HG03039 (cell line): ENCODE data around the gene SERINC2.
"Not testable (repeated sequence)": the region's sequence is repeated elsewhere in the genome, so short reads cannot be mapped to it uniquely, and the experiment has no call there.

Experiments used
- ATAC-seq: cut with Tn5 transposase; IDR thresholded peaks from one replicate; pipeline ENCODE4 v1.9.1; 2021; ENCODE audit warnings: mild to moderate bottlenecking, moderate library complexity; ENCODE audit not compliant: unreplicated experiment

Gene SERINC2

DNA sequence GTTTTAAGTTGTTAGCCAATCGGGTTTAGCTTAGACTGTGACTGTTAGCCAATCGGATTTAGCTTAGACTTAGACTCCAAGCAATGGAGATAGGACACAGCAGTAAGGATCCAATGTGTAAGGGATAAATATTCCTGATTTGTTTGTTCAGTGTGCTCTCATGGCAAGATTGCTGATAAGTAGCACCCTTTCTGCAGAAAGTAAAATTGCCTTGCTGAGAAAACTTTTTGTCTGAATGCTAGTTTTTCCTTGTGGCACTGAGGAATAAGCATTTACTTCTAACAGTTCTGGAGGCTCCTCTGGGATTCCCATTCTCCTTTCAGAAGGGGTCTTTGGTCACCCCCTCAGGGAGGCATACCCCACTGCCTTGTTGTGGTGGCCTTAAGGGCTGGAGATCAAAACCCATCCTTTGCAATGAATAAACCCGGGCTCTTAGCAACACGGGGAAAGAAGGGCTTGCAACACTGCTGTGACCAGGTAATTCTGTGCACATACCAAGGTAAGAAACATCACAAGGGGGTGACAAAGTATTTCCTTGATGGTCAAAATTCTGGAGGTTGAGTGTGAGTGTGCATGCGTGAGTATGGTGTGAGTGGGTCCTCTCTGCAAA, 45.4 kb downstream of the SERINC2 start:
- no peak for ATAC-seq

DNA sequence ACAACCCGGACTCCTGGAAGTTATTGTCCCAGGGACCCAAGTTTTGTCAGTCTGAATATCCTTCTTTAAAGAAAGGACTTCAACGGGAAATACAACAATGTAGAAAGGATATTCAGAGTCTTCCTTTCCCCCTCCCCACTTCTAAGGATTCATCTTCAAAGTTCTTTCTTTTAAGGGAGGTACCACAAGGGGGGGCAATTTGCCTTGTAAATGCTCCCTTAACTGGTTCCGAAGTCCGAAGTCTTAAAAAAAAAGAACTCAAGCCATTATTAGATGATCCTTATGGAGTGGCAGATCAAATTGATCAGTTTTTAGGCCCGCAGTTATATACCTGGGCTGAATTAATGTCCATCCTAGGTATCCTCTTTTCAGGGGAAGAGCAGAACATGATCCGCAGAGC, 47.0 kb downstream of the SERINC2 start:
- no peak for ATAC-seq

DNA sequence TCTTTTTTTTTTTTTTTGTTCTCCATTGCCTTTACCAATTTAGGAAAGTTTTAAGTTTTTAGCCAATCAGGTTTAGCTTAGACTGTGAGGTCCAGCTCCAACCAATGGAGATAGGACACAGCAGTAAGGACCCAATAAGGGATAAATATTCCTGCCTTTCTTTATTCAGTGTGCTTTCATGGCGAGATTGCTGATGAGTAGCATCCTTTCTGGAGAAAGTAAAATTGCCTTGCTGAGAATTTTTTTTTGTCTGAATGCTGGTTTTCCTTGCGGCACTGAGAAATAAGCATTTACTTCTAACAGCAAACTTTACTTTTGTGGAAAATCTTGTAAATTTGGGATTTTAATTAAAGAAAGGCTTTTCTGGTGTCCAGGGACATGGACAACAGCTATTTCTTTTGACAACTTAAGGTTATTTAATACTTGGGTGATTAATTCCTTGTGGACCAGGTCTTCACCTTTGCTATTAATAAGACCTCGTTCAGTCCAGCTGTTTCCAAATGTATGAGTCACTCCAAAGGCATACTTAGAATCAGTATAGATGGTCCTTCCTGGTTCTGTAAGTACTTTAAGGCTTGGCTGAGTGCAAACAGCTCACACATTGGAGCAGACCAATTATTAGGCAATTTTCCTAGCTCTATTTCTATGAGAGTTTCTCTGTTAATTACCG, 54.1 kb downstream of the SERINC2 start:
- ATAC-seq, result no peak

DNA sequence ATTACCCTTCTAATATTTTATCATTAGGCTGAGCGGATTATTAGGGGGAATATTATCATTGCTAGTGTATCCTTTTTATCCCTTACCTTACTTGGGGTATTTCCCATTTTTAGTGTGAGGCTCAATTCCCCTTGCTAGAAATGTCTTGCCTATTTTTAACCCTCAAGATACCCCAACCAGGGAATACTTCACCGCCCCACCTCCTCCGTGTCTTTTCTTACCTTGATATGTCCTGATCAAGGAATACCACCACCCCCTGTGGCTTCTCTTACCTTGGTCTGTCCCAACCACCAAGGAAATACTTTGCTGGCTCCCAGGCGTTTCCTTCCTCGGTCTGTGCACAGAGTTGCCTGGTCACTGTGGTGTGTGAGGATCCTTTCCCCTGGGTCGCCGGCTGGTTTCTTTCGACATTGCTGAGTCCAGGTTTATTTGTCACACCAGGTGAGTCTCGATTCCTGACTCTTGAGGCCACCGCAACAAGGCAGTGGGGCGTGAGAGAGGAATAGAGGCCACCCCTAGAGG, 57.8 kb downstream of the SERINC2 start:
- no peak for ATAC-seq

- ATAC-seq, result not testable (repeated sequence)
Observed at GRCh38 chr1:31471452-31472313, 58.7 kb downstream of the SERINC2 start.

- not testable (repeated sequence) for ATAC-seq
Observed at GRCh38 chr1:31472314-31472651, 59.3 kb downstream of the SERINC2 start.

GRCh38 chr1:31472673-31473072, 59.7 kb downstream of the SERINC2 start:
- ATAC-seq, result not testable (repeated sequence)

GRCh38 chr1:31473508-31473907, 60.5 kb downstream of the SERINC2 start:
- not testable (repeated sequence) for ATAC-seq

DNA sequence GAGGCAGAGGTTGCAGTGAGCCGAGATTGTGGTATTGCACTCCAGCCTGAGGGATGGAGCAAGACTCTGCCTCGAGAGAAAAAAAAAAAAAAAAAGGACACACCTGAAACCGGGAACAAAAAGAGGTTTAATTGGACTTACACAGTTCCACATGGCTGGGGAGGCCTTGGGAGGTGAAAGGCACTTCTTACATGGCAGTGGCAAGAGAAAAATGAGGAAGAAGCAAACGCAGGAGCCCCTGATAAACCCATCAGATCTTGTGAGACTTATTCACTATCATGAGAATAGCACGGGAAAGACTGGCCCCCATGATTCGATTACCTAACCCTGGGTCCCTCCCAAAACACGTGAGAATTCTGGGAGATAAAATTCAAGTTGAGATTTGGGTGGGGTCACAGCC, 61.6 kb downstream of the SERINC2 start:
- not testable (repeated sequence) for ATAC-seq

DNA sequence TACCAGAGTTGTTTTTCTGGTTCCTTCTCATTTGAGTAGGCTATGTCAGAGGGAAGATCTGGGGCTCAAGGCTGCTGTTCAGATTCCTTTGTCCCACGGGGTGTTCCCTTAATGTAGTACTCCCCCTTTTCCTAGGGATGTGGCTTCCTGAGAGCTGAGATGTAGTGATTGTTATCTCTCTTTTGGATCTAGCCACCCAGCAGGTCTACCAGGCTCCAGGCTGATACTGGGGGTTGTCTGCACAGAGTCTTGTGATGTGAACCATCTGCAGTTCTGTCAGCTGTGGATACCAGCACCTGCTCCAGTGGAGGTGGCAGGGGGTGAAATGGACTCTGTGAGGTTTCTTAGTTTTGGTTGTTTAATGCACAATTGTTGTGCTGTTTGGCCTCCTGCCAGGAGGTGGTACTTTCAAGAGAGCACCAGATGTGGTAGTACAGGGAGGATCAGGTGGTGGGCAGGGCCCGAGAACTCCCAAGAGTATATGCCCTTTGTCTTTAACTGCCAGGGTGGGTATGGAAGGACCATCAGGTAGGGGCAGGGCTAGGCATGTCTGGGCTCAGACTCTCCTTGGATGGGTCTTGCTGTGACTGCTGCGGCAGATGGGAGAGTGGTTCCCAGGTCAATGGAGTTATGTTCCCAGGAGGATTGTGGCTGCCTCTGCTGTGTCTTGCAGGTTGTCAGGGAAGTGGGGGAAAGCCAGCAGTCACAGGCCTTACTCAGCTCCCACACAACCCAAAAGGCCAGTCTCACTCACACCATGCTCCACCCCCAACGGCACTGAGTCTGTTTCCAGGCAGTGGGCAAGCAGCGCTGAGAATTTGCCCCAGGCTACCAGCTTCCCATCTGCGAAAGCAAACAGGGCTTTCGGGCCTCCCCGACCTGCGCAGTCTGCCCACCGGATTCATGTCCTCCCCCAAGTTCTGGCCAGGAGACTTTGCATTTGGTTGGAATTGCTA, 64.2 kb downstream of the SERINC2 start:
- ATAC-seq, result no peak

GRCh38 chr1:31478167-31478566, 65.2 kb downstream of the SERINC2 start:
- ATAC-seq, result no peak

GRCh38 chr1:31479811-31480210, 66.8 kb downstream of the SERINC2 start:
- no peak for ATAC-seq

- ATAC-seq, result not testable (repeated sequence)
Observed at GRCh38 chr1:31480426-31480825, 67.4 kb downstream of the SERINC2 start.

GRCh38 chr1:31482482-31483011, 69.5 kb downstream of the SERINC2 start:
- ATAC-seq, result no peak

GRCh38 chr1:31483012-31483946, 70.3 kb downstream of the SERINC2 start:
- no peak for ATAC-seq
